K562 (cell line): ENCODE results near the gene LRRC37A3. TPM values are rescaled to one million over a fixed set of nuclear protein-coding genes. Genes with fewer than 3 reads are reported as not detected.
"Not testable (repeated sequence)": the region's sequence is repeated elsewhere in the genome, so short reads cannot be mapped to it uniquely, and the experiment has no call there.

Source experiments
- BCOR ChIP-seq: fragments of 450-650 bp; IDR thresholded peaks from 2 replicates; pipeline ENCODE4 v1.6.1; 2016
- CBFA2T2 ChIP-seq: fragments of 450-650 bp; conservative IDR thresholded peaks from 2 replicates; pipeline ENCODE4 v1.6.1; 2017; ENCODE audit warnings: mild to moderate bottlenecking
- EP400 ChIP-seq: fragments of 450-650 bp; IDR thresholded peaks from 2 replicates; pipeline ENCODE4 v1.6.1; 2017; ENCODE audit warnings: antibody characterized with exemption, mild to moderate bottlenecking, moderate library complexity
- GATAD2B ChIP-seq: fragments of 450-650 bp; IDR thresholded peaks from 2 replicates; pipeline ENCODE4 v1.6.1; 2017; ENCODE audit warnings: mild to moderate bottlenecking, borderline replicate concordance
- HDAC1 ChIP-seq, 2 experiments: fragments of 450-650 bp; IDR thresholded peaks; 2 replicates each; pipeline ENCODE4 v1.6.1; 2016 to 2017; ENCODE audit warnings: inconsistent platforms in 1 of 2, mild to moderate bottlenecking in 1 of 2, moderate library complexity in 1 of 2
- HMGXB4 ChIP-seq: sonication (generic); formaldehyde crosslinking; IDR thresholded peaks from 2 replicates; pipeline ENCODE4 v1.8.1; 2023; ENCODE audit warnings: mild to moderate bottlenecking, missing genetic modification reagents
- KLF16 ChIP-seq: IDR thresholded peaks from 2 replicates; pipeline ENCODE4 v1.6.1; 2016; ENCODE audit warnings: antibody characterized with exemption
- MNT ChIP-seq, 2 experiments: fragments of 450-650 bp; conservative IDR thresholded peaks; 2 replicates each; pipeline ENCODE4 v1.6.1; 2017; ENCODE audit warnings: mild to moderate bottlenecking in 2 of 2, moderate library complexity in 2 of 2
- NONO ChIP-seq, 2 experiments: fragments of 200-400 bp in 1 of 2; fragments of 450-650 bp in 1 of 2; formaldehyde crosslinking in 1 of 2; IDR thresholded peaks; 2 replicates each; pipeline ENCODE4 v1.6.1; 2017; ENCODE audit warnings: low read depth in 2 of 2, mild to moderate bottlenecking in 2 of 2, moderate library complexity in 2 of 2, low read length in 1 of 2
- REST ChIP-seq, 2 experiments: fragments of 450-650 bp; formaldehyde crosslinking in 1 of 2; IDR thresholded peaks; 2 replicates each; pipeline versions ENCODE4 v1.4.0 to v1.6.1; 2014 to 2020; ENCODE audit warnings: mild to moderate bottlenecking in 2 of 2, borderline replicate concordance in 1 of 2, low read depth in 1 of 2
- SMAD4 ChIP-seq: fragments of 250-450 bp; sonication (Bioruptor Pico); conservative IDR thresholded peaks from 2 replicates; pipeline ENCODE4 v1.8.0; 2021; ENCODE audit warnings: inconsistent platforms, mild to moderate bottlenecking, moderate library complexity
- SUPT5H ChIP-seq: fragments of 450-650 bp; IDR thresholded peaks from 2 replicates; pipeline ENCODE4 v1.6.1; 2016
- ZBTB7A ChIP-seq: IDR thresholded peaks from 2 replicates; pipeline ENCODE4 v1.6.1; 2011; ENCODE audit warnings: low read depth, mild to moderate bottlenecking, low read length, moderate library complexity, borderline replicate concordance; ENCODE audit not compliant: control insufficient read depth
- ZC3H4 ChIP-seq: sonication (generic); formaldehyde crosslinking; IDR thresholded peaks from 2 replicates; pipeline ENCODE4 v1.9.0; 2021; ENCODE audit warnings: missing genetic modification reagents, borderline replicate concordance
- ZEB2 ChIP-seq: fragments of 450-650 bp; IDR thresholded peaks from 2 replicates; pipeline ENCODE4 v1.6.1; 2016
- polyA plus RNA-seq, 8 experiments: library from polyadenylated mRNA; depleted of rRNA in 4 of 8; stranded (reverse) in 5 of 8; unstranded in 3 of 8; fragments of >200 nt; fragmentation: Nextera tagmentation in 2 of 8; fragmentation: Illumina TruSeq in 1 of 8; extraction: Ambion mirVana in 2 of 8; extraction: Trizol in 1 of 8; gene quantifications; 2 replicates each; pipeline versions ENCODE4 v1.2.1 to v1.2.3, GENCODE V29; 2011 to 2014; ENCODE audit warnings: inconsistent platforms in 1 of 8, missing spikeins in 1 of 8
- total RNA-seq, 7 experiments: library from RNA; depleted of rRNA in 6 of 7; stranded (reverse); fragments of >200 nt in 6 of 7; fragmentation: Illumina TruSeq in 2 of 7; extraction: Trizol in 2 of 7; gene quantifications; 2 replicates each; pipeline versions ENCODE4 v1.2.1 to v1.2.3, GENCODE V29; 2011 to 2021; ENCODE audit warnings: low replicate concordance in 1 of 7

LRRC37A3 gene
- total and polyA plus RNA-seq, 9 of the 15 experiments (the other 6 are each of a cell fraction or from before 2014, with no cell fraction given) = 0.14 to 5.9 (median 2.2) TPM

GRCh38 chr17:64918842-64919288, 413 bp downstream of the LRRC37A3 start (continued):
- peak; percentile 49; the same call in 1 of the 2 replicates for TF ChIP-seq REST (IDR thresholded peaks at IDR 0.05; ENCODE audit: borderline replicate concordance)
- not testable (repeated sequence) for TF ChIP-seq REST (CRISPR knock-in tag; IDR thresholded peaks at IDR 0.05; ENCODE audit: low read depth)
- TF ChIP-seq KLF16 = 0 out of 2 replicates have a peak, but pooled peaks have one; percentile 11
- TF ChIP-seq CBFA2T2 = peak; percentile 71
- TF ChIP-seq NONO (IDR thresholded peaks at IDR 0.05; ENCODE audit: low read depth in 2 of 2, low read length in 1 of 2) = peak in 1 of 2 experiments; percentile 67; a peak in 1 of 4 replicates
- TF ChIP-seq ZEB2 = peak; percentile 85
- peak; percentile 52 for TF ChIP-seq EP400
- TF ChIP-seq HMGXB4 = 0 out of 2 replicates have a peak, but pooled peaks have one; percentile 3
- TF ChIP-seq ZC3H4 = 0 out of 2 replicates have a peak, but pooled peaks have one; percentile 60
- TF ChIP-seq SUPT5H = 0 out of 2 replicates have a peak, but pooled peaks have one; percentile 1
- TF ChIP-seq SMAD4 = peak; percentile 30
- peak in 1 of 2 experiments; percentile 40; a peak in 2 of 4 replicates for TF ChIP-seq MNT (conservative IDR thresholded peaks at IDR 0.05)
- peak in 1 of 2 experiments; percentile 55; a peak in 1 of 4 replicates for TF ChIP-seq HDAC1 (IDR thresholded peaks at IDR 0.05)
- peak; percentile 63; the same call in 1 of the 2 replicates for TF ChIP-seq ZBTB7A
- TF ChIP-seq BCOR = peak; percentile 22; the same call in 1 of the 2 replicates
- TF ChIP-seq GATAD2B = peak; percentile 73
